DMS53 treated with DMSO at 0.1 percent for 48 hours (cell line): ENCODE data around the gene ARHGAP25.

Experiments used
- DNase-seq: peaks from one replicate; lab custom pipeline; 2025; ENCODE audit not compliant: unreplicated experiment; lab: John Stamatoyannopoulos, UW

The ARHGAP25 gene, protein sequence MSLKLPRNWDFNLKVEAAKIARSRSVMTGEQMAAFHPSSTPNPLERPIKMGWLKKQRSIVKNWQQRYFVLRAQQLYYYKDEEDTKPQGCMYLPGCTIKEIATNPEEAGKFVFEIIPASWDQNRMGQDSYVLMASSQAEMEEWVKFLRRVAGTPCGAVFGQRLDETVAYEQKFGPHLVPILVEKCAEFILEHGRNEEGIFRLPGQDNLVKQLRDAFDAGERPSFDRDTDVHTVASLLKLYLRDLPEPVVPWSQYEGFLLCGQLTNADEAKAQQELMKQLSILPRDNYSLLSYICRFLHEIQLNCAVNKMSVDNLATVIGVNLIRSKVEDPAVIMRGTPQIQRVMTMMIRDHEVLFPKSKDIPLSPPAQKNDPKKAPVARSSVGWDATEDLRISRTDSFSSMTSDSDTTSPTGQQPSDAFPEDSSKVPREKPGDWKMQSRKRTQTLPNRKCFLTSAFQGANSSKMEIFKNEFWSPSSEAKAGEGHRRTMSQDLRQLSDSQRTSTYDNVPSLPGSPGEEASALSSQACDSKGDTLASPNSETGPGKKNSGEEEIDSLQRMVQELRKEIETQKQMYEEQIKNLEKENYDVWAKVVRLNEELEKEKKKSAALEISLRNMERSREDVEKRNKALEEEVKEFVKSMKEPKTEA

DNA sequence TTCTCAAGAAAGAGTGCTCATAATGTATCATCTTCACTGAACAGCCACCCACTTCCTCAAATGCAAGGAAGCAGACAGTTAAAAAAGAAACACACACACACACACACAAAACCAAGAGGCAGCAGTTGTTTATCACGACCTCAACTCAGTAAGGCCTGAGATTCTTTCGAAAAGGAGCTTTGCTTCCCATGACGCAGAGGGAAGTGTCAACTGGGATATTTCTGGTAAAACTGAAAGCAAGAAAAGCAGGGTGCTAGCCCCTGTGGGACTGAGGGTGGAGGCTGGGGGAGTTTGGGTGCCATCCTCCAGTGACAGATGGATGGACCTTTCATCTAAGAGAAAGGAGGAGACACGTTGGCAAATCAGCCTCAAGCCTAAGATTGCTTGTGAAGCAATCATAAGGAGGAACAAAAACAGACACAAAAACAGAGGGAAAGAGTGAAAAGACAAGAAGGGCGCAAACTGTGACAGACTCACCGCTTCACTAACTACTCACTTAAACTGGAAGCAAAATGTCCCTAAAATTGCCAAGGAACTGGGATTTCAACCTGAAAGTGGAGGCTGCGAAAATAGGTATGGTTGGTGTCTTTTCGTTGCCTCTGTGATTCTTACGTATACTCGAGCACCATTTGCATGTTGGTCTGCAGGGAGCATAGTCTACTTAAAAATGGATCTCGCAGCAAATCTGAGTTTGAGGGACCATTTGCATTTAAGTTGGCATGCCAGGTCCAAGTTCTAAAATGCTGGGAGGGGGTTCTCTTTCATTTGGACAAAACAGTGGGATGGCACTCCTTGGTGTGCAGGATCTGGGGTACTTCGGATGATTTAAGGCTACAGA lies at the start of gene ARHGAP25:
TSS of gene ARHGAP25 (plus strand) at position 124 of the 838 bp plus-strand sequence. CDS start at position 513, 389 bp downstream.
- no peak for DNase-seq

DNA sequence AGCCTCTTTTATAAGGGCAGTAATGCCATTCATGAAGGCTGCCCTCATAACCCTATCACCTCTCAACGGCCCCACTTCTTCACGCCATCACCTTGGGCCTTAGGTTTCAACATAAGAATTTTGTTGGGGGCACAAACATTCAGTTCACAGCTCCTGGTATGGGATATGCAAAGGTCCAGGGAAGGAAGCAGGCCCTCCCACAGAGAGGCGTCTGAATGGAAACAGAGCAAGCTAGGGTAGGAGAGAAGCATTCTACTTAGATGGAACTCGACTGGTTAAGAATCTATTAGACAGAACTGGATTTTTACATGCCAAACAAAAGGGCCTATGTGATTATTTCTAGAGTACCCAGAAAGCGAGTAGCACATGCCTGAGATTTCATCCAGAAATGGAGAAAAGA lies 48.4 kb upstream of the ARHGAP25 start:
- DNase-seq, result no peak

DNA sequence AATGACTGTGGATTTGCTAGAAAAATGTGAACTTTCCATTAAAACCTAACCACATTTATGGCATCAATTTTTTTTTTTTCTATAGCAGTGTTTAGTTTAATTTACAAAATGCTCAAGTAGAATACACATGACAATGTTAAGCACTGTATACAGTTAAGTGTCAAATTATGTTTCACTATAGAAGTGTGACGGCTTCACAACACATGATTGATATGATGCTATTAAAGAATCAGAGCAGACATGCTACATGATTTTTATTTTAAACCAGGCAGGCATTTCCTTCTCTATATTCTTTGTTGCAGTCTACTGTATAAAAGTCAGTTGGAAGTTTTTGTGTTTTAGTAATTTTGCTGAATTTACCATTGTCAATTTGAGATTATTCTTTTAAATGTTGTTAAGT lies 47.6 kb upstream of the ARHGAP25 start:
- no peak for DNase-seq

GRCh38 chr2:68689553-68690537 lies 44.8 kb upstream of the ARHGAP25 start:
- no peak for DNase-seq

GRCh38 chr2:68690851-68691250 lies 43.8 kb upstream of the ARHGAP25 start:
- no peak for DNase-seq

DNA sequence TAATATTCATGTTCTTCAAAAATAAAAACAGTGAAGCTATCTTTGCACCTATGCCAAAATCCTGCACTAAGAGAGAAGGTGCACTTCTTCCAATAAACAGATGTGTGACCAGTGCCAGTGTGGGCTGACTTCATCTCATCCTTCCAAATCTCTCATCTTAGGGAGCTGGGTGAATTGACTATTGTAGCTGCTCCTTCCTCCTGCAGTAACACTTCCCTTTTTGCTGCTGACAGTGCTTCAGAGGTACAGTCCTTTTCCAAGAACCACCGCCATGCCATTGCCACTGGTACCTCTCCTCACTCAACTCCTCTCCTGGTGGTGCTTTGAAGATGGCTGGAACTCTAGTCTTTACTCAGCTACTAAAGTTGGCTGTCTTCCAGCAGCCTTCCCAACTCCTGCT lies 42.1 kb upstream of the ARHGAP25 start:
- DNase-seq, result no peak

DNA sequence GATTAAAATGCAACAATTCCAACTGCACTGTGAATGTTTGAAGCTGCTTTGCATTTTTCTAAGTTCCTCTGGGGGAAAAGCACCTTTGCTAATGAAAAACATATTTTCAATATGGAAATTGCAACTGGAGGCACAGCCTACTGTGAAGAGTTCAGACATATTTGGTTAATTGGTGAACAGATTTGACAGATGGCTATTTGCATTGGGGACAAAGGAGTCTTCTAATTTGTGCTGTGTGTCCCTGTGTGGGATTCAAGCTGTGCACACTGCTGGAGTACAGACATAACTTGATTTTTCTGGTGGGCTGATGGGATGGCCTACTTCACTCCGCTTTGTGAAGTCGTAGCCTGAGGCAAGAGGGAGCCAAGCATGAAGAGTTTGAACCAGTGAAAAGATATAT lies 40.7 kb upstream of the ARHGAP25 start:
- no peak for DNase-seq

DNA sequence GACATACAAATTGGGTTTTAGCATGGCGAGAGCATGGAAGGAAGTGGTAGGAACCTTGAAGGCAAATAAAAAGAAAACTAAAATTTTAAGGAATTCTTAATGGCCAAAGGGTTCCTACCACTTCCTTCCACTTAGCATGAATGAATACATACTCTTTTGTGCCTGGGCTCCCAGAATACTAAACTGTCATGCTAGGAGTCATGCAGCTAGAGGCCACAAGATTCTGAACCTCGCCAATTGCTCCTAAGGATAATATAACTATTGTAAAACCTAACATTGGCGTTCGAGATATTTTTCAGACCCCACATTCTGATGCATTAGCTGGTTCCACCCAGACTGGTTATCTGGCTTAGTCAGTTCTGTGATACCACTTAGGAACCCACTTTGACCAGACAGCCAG lies 38.6 kb upstream of the ARHGAP25 start:
- no peak for DNase-seq

GRCh38 chr2:68696554-68696953 lies 38.1 kb upstream of the ARHGAP25 start:
- DNase-seq, result no peak

GRCh38 chr2:68698567-68699377 lies 35.8 kb upstream of the ARHGAP25 start:
- no peak for DNase-seq

DNA sequence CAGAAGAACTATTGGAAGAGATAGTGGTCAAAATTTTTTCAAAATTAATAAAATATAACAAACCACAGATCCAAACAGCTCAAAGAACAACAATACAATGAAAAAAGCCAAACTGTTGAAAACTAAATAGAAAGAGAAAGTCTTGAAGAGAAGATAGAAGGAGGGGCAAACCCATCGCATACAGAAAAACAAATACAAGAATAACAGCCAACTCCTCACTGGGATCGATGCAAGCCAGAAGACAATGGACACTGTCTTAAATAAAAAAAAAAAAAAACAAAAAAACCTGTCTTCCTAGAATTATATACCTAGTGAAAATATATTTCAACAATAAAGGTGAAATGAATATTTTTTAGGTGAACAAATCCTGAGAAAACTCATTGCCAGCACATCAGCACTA lies 34.1 kb upstream of the ARHGAP25 start:
- DNase-seq, result no peak

- no peak for DNase-seq
Observed at GRCh38 chr2:68706637-68707036, 28.0 kb upstream of the ARHGAP25 start.

GRCh38 chr2:68708629-68709028 lies 26.0 kb upstream of the ARHGAP25 start:
- DNase-seq, result no peak

DNA sequence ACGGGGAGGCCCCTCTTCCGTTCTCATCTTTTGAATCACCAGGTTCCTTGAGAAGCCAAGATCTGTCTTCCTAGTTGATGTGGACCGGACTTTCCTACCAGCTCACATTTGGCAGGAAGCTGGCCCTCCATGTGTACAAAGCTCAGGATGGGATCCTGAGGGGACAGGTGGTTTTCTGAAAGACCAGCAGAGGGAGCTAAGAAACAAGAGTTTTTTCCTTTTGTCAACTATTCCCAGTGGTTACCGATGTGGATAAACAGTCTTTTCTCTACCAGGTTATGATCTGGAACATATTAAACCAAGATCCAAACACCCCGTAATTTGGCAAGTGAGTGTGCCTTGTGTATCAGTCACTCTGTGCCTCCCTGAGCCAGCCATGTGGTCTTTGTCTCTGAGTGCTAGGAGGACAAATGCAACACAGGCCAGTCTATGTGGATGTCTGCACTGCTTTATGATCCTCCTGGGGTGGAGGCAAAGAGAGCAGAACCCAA lies 25.1 kb upstream of the ARHGAP25 start:
- DNase-seq, result peak; percentile 76

GRCh38 chr2:68710336-68710735 lies 24.3 kb upstream of the ARHGAP25 start:
- no peak for DNase-seq

DNA sequence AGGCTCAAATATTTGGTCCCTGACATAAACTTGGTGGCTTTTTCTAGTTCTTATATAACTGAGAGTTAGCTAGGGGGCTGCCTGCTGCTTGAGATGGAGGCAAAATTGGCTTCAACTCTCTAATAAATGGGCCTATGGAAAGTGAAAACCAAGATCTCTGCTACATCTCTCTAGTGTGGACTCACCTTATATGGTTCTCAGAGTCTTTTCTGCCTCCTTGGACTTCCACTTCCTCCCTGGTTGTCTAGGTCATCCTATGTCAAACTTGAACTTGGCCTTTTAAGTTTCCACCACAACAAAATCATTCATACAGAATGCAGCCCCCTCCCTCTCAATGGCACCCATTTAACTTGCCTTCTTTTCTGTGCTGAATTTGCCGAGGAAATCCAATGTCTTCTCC lies 23.9 kb upstream of the ARHGAP25 start:
- DNase-seq, result no peak

- no peak for DNase-seq
Observed at GRCh38 chr2:68714866-68715265, 19.7 kb upstream of the ARHGAP25 start.

GRCh38 chr2:68715353-68716041 lies 19.1 kb upstream of the ARHGAP25 start:
- peak; percentile 51 for DNase-seq
